NCI-H1092 treated with DMSO at 0.1 percent for 48 hours (cell line): ENCODE results near the gene DIS3L2.
"Not testable (repeated sequence)": the region's sequence is repeated elsewhere in the genome, so short reads cannot be mapped to it uniquely, and the experiment has no call there.

Experiments used
- DNase-seq: peaks from one replicate; lab custom pipeline; 2025; lab: John Stamatoyannopoulos, UW

DIS3L2 gene

GRCh38 chr2:232117413-232117812, 155.9 kb downstream of the DIS3L2 start:
- no peak for DNase-seq

GRCh38 chr2:232120911-232121310, 159.4 kb downstream of the DIS3L2 start:
- no peak for DNase-seq

GRCh38 chr2:232124309-232124708, 162.8 kb downstream of the DIS3L2 start:
- DNase-seq, result no peak

- no peak for DNase-seq
Observed at GRCh38 chr2:232126301-232127099, 165.0 kb downstream of the DIS3L2 start.

DNA sequence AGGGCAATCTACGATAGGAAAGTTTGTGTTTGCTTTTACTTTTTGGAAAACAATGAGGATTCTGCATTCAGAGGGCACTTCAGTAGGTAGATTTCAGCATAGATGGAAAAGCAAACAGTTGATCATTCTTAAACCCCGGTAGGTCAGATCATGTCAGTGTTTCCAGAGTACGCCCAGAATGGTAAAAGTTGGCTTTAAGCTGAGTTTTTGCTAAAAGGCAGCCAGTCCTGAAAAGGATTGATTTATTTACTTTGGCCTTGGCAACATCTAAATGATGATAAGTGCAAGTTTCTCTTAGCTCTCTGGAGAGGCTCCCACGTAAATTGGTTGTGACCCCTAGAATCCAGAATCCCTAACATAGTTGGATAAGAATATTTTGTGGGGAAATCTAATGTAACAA, 168.0 kb downstream of the DIS3L2 start:
- DNase-seq, result no peak

DNA sequence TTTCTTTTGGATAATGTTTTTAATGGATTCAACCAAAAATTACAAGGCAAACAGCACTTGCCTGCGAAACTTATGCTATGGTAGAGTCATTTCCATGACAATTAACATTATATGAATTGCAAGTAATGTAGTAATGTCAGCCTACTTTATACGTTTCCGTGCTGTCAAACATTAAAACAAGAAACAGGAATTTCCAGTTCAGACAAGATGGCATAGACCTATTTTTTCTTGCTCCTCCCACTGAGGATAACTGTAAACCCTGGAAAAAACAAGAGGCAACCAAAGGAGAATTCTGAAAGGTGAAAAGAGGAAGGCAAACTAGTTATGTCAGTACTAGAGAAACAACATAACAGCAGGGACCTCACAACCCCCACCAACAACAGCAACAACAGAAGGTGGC, 170.7 kb downstream of the DIS3L2 start:
- DNase-seq, result no peak

DNA sequence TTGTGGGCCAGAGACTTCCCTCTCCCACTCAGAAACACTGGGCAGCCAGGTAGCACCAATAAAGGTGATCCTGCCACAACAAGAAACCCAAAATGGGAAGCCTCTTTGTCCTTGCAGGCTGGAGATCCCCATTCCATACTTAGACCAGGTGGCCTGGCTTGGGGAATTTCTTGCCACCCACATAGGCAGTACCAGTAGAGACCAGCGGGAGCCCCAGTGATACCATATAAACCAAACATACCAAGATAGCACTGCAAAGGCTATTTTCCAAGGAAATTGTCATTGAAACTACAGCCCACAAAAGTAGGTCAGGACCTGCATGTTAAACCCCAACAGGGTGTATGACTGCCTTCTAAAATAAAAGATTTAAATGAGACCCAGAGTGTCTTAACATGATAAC, 171.6 kb downstream of the DIS3L2 start:
- DNase-seq, result no peak

DNA sequence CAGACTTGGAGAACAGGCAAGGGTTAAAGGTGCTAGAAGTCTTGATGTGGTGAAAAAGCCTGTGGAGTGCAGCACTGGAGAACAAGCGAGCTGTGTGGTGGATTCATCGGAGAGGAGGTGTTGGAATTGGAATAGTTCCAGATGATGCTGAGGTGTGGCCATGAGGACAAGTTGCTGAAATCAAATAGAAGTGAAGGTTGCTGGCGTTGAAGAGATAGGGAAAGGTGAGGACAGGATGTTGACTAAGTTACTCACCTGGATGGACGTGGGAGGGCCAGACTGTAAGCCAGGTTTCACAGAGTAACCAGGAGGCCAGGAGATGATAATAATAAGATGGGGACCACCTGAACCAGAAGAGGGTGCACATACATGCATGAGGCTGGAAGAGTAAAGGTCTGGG, 173.4 kb downstream of the DIS3L2 start:
- DNase-seq, result no peak

DNA sequence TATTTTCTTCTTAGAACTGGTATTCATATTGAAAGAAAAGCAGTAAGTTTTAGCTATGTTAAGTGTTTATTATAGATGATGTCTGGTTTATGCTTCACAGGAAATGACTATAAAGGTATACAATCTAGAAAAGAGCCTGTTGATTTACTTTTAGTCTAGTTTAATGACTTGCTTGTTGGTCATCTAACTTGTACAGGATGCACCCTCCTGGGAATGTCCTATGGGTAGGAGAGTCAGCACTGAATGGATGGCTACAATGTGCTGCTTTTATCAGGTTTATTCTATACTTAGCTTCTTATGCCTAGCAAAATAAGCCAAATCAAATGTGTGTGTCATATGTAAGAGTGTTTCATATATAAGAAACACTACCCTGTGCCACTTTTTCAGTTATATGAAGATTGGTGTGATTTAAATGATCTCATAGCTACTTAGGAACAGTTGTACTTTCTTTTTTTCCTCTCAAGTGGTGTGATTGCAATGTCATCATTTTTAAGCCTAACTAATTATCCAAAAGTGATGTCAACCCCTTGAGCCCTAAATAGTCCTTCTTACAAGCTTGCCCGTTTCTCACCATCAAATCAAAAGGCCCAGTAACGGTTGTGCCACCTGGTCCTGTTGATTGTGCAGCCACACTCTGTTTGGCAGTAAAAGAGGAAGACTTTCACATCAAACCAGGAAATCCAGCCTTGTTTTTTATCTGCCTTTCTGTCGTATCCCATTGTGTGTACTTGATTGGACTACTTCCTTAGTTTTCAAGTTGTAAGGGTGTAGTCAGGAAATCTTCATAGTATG, 176.0 kb downstream of the DIS3L2 start:
- no peak for DNase-seq

DNA sequence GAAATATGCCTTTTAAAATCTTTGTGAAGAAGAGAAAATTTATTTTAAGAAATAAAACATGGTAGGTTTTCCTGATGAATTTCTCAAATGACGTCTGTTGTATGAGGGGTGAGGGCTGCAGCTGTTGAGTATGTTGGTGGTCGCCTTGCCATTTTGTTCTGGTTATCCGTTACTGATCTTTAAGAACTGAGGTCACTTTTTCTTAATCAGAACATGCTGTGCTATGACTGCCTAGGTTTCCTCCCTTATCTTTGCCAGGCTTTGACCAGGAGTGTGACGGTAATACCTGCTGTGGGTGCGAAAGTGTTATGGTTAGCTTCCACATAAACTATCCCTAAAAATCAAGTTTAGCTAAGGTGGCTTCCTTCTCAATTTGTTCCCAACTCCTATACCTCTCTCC, 176.9 kb downstream of the DIS3L2 start:
- no peak for DNase-seq

DNA sequence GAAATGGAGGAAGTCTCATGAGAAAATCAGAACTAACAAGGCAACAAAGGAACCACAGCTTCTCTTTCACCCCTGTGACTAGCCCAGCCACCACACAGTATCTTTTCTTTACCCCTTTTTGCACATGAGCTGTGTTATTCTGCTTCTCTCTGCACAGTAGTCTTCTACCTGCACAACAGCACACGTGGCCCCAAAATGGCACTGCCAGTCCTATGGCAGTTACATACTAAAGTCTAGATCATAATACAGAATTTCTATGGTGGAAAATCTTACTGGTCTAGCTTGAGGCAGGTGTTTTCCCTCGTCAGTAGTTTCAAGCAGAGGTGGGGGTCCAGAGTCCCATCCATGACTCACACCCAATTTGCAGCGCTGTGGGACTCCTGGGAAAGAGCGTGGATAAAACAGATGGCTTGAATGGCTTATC, 177.7 kb downstream of the DIS3L2 start:
- DNase-seq, result no peak

DNA sequence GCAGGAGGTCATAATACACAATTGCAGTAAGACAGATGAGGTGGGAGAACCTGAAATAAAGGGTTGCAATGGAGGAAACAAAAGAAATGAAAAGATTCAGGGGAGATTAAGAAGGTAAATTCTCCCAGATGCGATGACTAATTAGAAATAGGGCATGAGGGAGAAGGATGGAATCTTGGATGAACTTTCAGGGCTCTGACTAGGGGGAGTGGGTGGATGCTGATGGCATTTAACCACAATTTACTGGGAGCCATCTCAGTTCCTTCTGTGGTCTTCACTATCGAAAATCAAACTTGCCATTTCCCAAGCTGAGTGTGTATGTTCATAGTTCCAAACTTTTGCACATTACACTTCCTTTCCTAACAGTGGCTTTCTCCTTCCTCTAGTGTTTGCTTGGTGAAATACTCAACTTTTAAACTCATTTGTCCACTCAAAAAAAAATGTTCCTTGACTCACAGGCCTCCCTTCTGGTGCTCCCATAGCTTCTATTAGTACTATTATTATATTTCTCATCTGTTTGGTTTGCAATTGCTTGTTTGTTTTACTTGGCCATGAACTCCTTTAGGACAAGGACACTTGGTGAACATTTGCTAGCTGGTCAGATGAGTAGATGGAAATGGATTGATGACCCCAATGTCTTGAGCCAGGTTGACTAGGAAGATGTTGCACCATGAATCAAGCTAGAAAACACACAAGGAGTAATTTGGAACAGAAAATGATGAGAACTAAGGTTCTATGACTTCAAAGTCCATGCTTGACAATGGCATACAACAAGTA, 178.5 kb downstream of the DIS3L2 start:
- no peak for DNase-seq

DNA sequence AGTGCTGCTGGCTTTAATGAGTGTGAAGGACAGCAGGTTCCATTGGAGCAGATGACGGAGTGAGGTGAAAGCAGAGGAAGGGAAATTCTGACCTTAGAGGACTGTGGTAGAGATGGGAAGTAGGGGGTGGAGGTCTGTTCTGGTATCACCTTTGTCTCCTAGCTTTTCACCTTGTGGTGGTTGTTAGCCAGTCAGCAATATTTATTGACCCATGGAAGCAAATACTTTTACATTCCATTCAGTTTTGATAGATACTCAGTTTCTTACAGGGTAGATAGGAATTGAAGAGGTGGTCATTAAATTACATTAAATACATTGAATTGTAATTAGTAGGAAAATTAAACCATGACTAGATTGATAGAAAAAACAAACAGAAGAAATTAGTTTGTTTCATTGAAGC, 180.1 kb downstream of the DIS3L2 start:
- DNase-seq, result no peak

GRCh38 chr2:232142049-232142448, 180.5 kb downstream of the DIS3L2 start:
- peak; percentile 23 for DNase-seq

- no peak for DNase-seq
Observed at GRCh38 chr2:232142502-232142901, 181.0 kb downstream of the DIS3L2 start.

GRCh38 chr2:232146294-232146693, 184.8 kb downstream of the DIS3L2 start:
- no peak for DNase-seq

GRCh38 chr2:232147440-232148077, 186.0 kb downstream of the DIS3L2 start:
- no peak for DNase-seq

DNA sequence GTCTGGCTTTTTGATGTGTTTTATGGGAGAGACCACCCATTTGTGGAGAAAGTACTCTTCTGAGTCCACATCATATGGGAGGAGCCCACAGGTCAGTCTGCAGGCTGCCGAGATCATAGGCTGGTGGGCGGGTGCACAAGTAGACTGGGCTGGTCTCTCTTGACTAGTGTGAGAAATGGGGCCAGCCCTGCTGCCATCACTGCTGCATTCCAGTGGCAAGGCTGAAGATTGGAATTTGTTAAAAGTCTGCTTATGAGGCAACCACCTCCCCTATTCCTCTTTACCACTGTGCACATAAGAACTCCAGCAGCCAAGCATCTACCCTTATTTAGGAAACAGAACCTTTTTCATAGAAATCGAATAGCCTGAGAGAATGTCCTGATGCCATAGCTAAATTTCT, 200.7 kb downstream of the DIS3L2 start:
- DNase-seq, result no peak

DNA sequence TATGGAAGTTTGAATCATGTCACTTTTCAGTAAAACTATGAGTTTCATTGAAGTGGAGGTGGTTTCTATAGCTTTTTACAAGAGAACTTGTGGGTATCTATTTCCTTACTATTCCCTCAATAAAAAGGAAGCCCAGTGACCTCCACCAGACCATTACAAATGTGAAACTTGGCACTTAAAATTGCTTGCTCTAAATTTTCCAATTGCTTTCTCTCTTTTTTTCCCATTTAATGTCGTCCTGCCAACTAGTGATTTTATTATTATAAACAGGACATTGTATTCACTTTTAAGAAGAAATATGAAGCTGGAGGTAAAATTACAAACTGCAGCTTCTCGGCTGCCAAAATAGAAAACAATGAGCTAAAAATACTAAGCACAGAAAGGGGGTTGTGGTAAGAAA, 208.9 kb downstream of the DIS3L2 start:
- no peak for DNase-seq

GRCh38 chr2:232174662-232175061, 213.1 kb downstream of the DIS3L2 start:
- no peak for DNase-seq

DNA sequence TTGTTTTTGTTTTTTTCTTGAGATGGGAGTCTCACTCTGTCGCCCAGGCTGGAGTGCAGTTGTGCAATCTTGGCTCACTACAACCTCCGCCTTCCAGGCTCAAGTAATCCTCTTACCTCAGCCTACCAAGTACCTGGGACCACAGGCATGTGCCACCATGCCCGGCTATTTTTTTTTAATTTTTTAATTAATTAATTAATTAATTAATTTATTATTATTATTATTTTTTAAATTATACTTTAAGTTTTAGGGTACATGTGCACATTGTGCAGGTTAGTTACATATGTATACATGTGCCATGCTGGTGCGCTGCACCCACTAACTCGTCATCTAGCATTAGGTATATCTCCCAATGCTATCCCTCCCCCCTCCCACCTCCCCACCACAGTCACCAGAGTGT, 215.1 kb downstream of the DIS3L2 start:
- not testable (repeated sequence) for DNase-seq

GRCh38 chr2:232183279-232183678, 221.8 kb downstream of the DIS3L2 start:
- no peak for DNase-seq
